ENCODE measurements around the gene CCDC15. TPM values are rescaled to one million over a fixed set of nuclear protein-coding genes. Genes with fewer than 3 reads are reported as not detected.
"Not testable (repeated sequence)": the region's sequence is repeated elsewhere in the genome, so short reads cannot be mapped to it uniquely, and the experiment has no call there.

The CCDC15 gene
- total RNA-seq, 1 donor from 2014 or later: 2.6 TPM

- no peak for DNase-seq (ENCODE audit: low read depth in 2 of 2)
Observed at GRCh38 chr11:125080531-125080911, 126.5 kb downstream of the CCDC15 start.

GRCh38 chr11:125081098-125081798 lies 127.2 kb downstream of the CCDC15 start:
- DNase-seq (ENCODE audit: low read depth in 2 of 2): no peak

- no peak for DNase-seq (ENCODE audit: low read depth in 2 of 2)
Observed at GRCh38 chr11:125082040-125082439, 128.0 kb downstream of the CCDC15 start.

GRCh38 chr11:125082611-125083311 lies 128.8 kb downstream of the CCDC15 start:
- DNase-seq (ENCODE audit: low read depth in 2 of 2): peak in 1 of 2 donors; percentile 73

- no peak for DNase-seq (ENCODE audit: low read depth in 2 of 2)
Observed at GRCh38 chr11:125083312-125084056, 129.5 kb downstream of the CCDC15 start.

DNA sequence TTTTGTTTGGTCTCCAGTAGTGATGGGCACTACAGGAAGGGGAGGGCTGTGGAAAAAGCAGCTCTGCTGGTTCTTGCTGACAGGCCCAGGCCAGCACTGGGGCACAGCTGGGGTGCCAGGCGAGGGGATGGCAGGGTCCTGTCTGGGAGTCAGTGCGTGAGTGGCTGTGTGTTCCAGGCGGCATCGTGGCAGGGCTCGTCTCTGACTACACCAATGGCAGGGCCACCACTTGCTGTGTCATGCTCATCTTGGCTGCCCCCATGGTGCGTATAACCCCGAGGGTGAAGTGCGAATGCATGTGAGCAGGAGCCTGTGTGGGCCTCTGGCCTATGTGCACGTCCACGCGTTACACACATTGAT lies 130.0 kb downstream of the CCDC15 start:
- no peak for DNase-seq (ENCODE audit: low read depth in 2 of 2)

- no peak for DNase-seq (ENCODE audit: low read depth in 2 of 2)
Observed at GRCh38 chr11:125084761-125085231, 130.8 kb downstream of the CCDC15 start.

GRCh38 chr11:125085301-125086081 lies 131.5 kb downstream of the CCDC15 start:
- DNase-seq (ENCODE audit: low read depth in 2 of 2): no peak

GRCh38 chr11:125086633-125087296 lies 132.8 kb downstream of the CCDC15 start:
- DNase-seq (ENCODE audit: low read depth in 2 of 2): no peak

GRCh38 chr11:125088123-125088522 lies 134.1 kb downstream of the CCDC15 start:
- no peak for DNase-seq (ENCODE audit: low read depth in 2 of 2)

GRCh38 chr11:125088576-125089455 lies 134.8 kb downstream of the CCDC15 start:
- no peak for DNase-seq (ENCODE audit: low read depth in 2 of 2)

DNA sequence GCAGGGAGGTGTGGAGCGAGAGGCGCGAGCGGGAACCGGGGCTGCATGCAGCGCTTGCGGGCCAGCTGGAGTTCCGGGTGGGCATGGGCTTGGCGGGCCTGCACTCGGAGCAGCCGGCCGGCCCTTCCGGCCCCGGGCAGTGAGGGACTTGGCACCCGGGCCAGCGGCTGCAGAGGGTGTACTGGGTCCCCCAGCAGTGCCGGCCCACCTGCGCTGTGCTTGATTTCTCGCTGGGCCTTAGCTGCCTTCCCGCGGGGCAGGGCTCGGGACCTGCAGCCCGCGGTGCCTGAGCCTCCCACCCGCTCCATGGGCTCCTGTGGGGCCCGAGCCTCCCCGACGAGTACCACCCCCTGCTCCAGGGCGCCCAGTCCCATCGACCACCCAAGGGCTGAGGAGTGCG lies 135.5 kb downstream of the CCDC15 start:
- not testable (repeated sequence) for DNase-seq (ENCODE audit: low read depth in 2 of 2)

GRCh38 chr11:125090151-125090550 lies 136.1 kb downstream of the CCDC15 start:
- DNase-seq (ENCODE audit: low read depth in 2 of 2): not testable (repeated sequence)

- DNase-seq (ENCODE audit: low read depth in 2 of 2): no peak
Observed at GRCh38 chr11:125090816-125091215, 136.8 kb downstream of the CCDC15 start.

Other genes starting within 250 kb of the CCDC15 start
- 0.25 and 0.64 TPM in 2 replicates for gene NRGN, start 214.3 kb upstream of the CCDC15 start, total RNA-seq
- 0.13 TPM in 1 of 2 replicates, not detected in the other for gene VSIG2, start 201.9 kb upstream of the CCDC15 start, total RNA-seq
- 20.1 and 29.3 TPM in 2 replicates for gene ESAM, start 191.9 kb upstream of the CCDC15 start, total RNA-seq
- 4.4 and 6.2 TPM in 2 replicates for gene MSANTD2, start 153.8 kb upstream of the CCDC15 start, total RNA-seq
- 13.0 and 21.1 TPM in 2 replicates for gene ROBO3, start 88.8 kb upstream of the CCDC15 start, total RNA-seq
- gene ROBO4, start 56.3 kb upstream of the CCDC15 start, total RNA-seq: 278 and 426 TPM in 2 replicates
- under 0.01 TPM in 1 of 2 replicates, not detected in the other for gene HEPN1, start 35.0 kb upstream of the CCDC15 start, total RNA-seq
- under 0.01 TPM in 2 replicates for gene HEPACAM, start 18.2 kb upstream of the CCDC15 start, total RNA-seq
- gene SLC37A2, start 109.1 kb downstream of the CCDC15 start, total RNA-seq: 0.90 and 1.1 TPM in 2 replicates
- gene TMEM218, start 157.4 kb downstream of the CCDC15 start, total RNA-seq: 15.3 and 17.1 TPM in 2 replicates
- gene PKNOX2, start 210.5 kb downstream of the CCDC15 start, total RNA-seq: not detected in 2 replicates